Measurements from ENCODE around the gene FGF6. TPM values are rescaled to one million over a fixed set of nuclear protein-coding genes. Genes with fewer than 3 reads are reported as not detected.

FGF6 gene
- polyA plus RNA-seq (2013, experiment 1 of 2): not detected
- not detected for polyA plus RNA-seq (2013, experiment 2 of 2)

GRCh38 chr12:4445156-4446101, at the start of gene FGF6:
TSS of gene FGF6 (minus strand) at chr12:4445815. CDS start at chr12:4445570, 245 bp downstream.
- no peaks in the 10 kb centered on the region for H3K9me3 ChIP-seq (ENCODE audit: control insufficient read depth, low read length)
- no peak within 1 kb of the TSS for H3K4me3 ChIP-seq (ENCODE audit: extremely low read depth, insufficient read depth, low read length, poor library complexity, severe bottlenecking)
- peaks cover 16% of the 10 kb centered on the region for H3K4me1 ChIP-seq (ENCODE audit: control insufficient read depth, insufficient read depth, low read length, poor library complexity, severe bottlenecking)
- 92 to 96% methylated on average over 32 to 35 of the region's 42 CpGs for WGBS, 2 experiments (ENCODE audit: insufficient coverage in 2 of 2)
- H3K36me3 ChIP-seq (ENCODE audit: control insufficient read depth, insufficient read depth, low read length): no peaks in the 10 kb centered on the region
- H3K27ac ChIP-seq (ENCODE audit: low read depth, low read length, severe bottlenecking): no peak within 1 kb of the TSS

- H3K9me3 ChIP-seq (ENCODE audit: control insufficient read depth, low read length): no peaks in the 10 kb centered on the region
- no peak overlapping the region for H3K4me3 ChIP-seq (ENCODE audit: extremely low read depth, insufficient read depth, low read length, poor library complexity, severe bottlenecking)
- no CpG with 5 or more reads among the region's 1 CpG for WGBS, 2 experiments (ENCODE audit: insufficient coverage in 2 of 2)
- H3K4me1 ChIP-seq (ENCODE audit: control insufficient read depth, insufficient read depth, low read length, poor library complexity, severe bottlenecking): no peaks in the 10 kb centered on the region
- peaks cover 39% of the 10 kb centered on the region for H3K36me3 ChIP-seq (ENCODE audit: control insufficient read depth, insufficient read depth, low read length)
- H3K27ac ChIP-seq (ENCODE audit: low read depth, low read length, severe bottlenecking): no peak overlapping the region
Observed at GRCh38 chr12:4490973-4491372, 45.4 kb upstream of the FGF6 start.

DNA sequence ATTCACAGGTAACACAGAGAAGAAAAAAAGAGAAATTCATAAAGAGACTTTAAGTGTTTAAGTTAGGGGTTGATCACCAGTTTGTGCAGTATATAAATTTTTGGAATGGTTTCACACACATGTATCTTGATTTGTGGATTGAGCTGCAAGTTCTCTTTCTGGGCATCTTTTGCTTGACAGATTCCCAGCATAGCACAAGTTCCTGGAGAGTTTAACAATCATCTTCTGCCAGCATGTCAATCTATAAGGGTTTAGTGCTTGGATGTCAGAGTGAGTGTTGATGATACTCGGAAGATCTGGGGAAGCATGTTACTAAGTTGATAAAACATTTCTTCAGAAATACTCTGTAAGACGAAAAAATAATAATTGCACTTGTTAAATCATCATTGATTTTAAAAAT, 43.9 kb upstream of the FGF6 start:
- Histone ChIP-seq H3K36me3 (ENCODE audit: control insufficient read depth, insufficient read depth, low read length) (peaks cover 35% of the 10 kb centered on the region), H3K4me3 (ENCODE audit: extremely low read depth, insufficient read depth, low read length, poor library complexity, severe bottlenecking) (no peak overlapping the region), H3K9me3 (ENCODE audit: control insufficient read depth, low read length) (no peaks in the 10 kb centered on the region), H3K27ac (ENCODE audit: low read depth, low read length, severe bottlenecking) (no peak overlapping the region), H3K4me1 (ENCODE audit: control insufficient read depth, insufficient read depth, low read length, poor library complexity, severe bottlenecking) (no peaks in the 10 kb centered on the region)
- no CpG with 5 or more reads among the region's 2 CpGs for WGBS, 2 experiments (ENCODE audit: insufficient coverage in 2 of 2)

- Histone ChIP-seq H3K4me1 (ENCODE audit: control insufficient read depth, insufficient read depth, low read length, poor library complexity, severe bottlenecking) (no peaks in the 10 kb centered on the region), H3K27ac (ENCODE audit: low read depth, low read length, severe bottlenecking) (no peak overlapping the region), H3K9me3 (ENCODE audit: control insufficient read depth, low read length) (no peaks in the 10 kb centered on the region), H3K36me3 (ENCODE audit: control insufficient read depth, insufficient read depth, low read length) (peaks cover 30% of the 10 kb centered on the region), H3K4me3 (ENCODE audit: extremely low read depth, insufficient read depth, low read length, poor library complexity, severe bottlenecking) (no peak overlapping the region)
- WGBS, 2 experiments (ENCODE audit: insufficient coverage in 2 of 2): 35 to 70% methylated on average over 1 to 2 of the region's 2 CpGs
Observed at GRCh38 chr12:4486980-4487379, 41.4 kb upstream of the FGF6 start.

GRCh38 chr12:4486049-4486699, 40.6 kb upstream of the FGF6 start:
- no peaks in the 10 kb centered on the region for H3K4me1 ChIP-seq (ENCODE audit: control insufficient read depth, insufficient read depth, low read length, poor library complexity, severe bottlenecking)
- peaks cover 30% of the 10 kb centered on the region for H3K36me3 ChIP-seq (ENCODE audit: control insufficient read depth, insufficient read depth, low read length)

GRCh38 chr12:4483885-4484823, 38.5 kb upstream of the FGF6 start:
- WGBS, 2 experiments (ENCODE audit: insufficient coverage in 2 of 2): 96 to 100% methylated on average over 3 to 4 of the region's 4 CpGs
- no peaks in the 10 kb centered on the region for H3K9me3 ChIP-seq (ENCODE audit: control insufficient read depth, low read length)
- peaks cover 23% of the 10 kb centered on the region for H3K36me3 ChIP-seq (ENCODE audit: control insufficient read depth, insufficient read depth, low read length)
- no peaks in the 10 kb centered on the region for H3K4me1 ChIP-seq (ENCODE audit: control insufficient read depth, insufficient read depth, low read length, poor library complexity, severe bottlenecking)
- no peak overlapping the region for H3K4me3 ChIP-seq (ENCODE audit: extremely low read depth, insufficient read depth, low read length, poor library complexity, severe bottlenecking)
- no peak overlapping the region for H3K27ac ChIP-seq (ENCODE audit: low read depth, low read length, severe bottlenecking)

More at GRCh38 chr12:4486049-4486699, 40.6 kb upstream of the FGF6 start:
- WGBS, 2 experiments (ENCODE audit: insufficient coverage in 2 of 2): 79% methylated on average over 3 of the region's 4 CpGs; no CpG with 5 or more reads in 1 of the 2 experiments
- no peak overlapping the region for H3K27ac ChIP-seq (ENCODE audit: low read depth, low read length, severe bottlenecking)
- H3K9me3 ChIP-seq (ENCODE audit: control insufficient read depth, low read length): no peaks in the 10 kb centered on the region
- H3K4me3 ChIP-seq (ENCODE audit: extremely low read depth, insufficient read depth, low read length, poor library complexity, severe bottlenecking): no peak overlapping the region

DNA sequence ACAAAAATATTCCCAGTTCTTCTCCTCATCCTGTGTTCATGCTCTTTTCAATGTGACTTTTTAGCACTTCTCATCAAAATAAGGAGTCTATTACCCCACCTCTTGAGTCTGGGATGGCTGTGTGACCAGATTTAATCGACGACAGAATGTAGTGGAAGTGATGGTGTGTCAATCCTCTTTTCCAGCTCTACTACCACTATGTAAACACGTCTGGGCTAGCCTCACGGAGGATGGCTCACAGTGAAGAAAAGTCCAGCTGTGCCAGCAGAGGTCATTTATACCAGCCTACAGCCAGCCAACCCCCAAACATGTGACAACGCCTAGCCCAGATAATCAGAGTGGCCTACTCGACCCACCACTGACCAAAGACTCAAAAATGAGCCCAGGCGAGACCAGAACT, 37.3 kb upstream of the FGF6 start:
- H3K36me3 ChIP-seq (ENCODE audit: control insufficient read depth, insufficient read depth, low read length): peaks cover 11% of the 10 kb centered on the region
- no peak overlapping the region for H3K4me3 ChIP-seq (ENCODE audit: extremely low read depth, insufficient read depth, low read length, poor library complexity, severe bottlenecking)
- H3K4me1 ChIP-seq (ENCODE audit: control insufficient read depth, insufficient read depth, low read length, poor library complexity, severe bottlenecking): no peaks in the 10 kb centered on the region
- 71% methylated on average over 4 of the region's 7 CpGs; no CpG with 5 or more reads in 1 of the 2 experiments for WGBS, 2 experiments (ENCODE audit: insufficient coverage in 2 of 2)
- H3K9me3 ChIP-seq (ENCODE audit: control insufficient read depth, low read length): no peaks in the 10 kb centered on the region
- no peak overlapping the region for H3K27ac ChIP-seq (ENCODE audit: low read depth, low read length, severe bottlenecking)

- no CpG with 5 or more reads among the region's 3 CpGs for WGBS, 2 experiments (ENCODE audit: insufficient coverage in 2 of 2)
- Histone ChIP-seq H3K4me1 (ENCODE audit: control insufficient read depth, insufficient read depth, low read length, poor library complexity, severe bottlenecking) (no peaks in the 10 kb centered on the region), H3K9me3 (ENCODE audit: control insufficient read depth, low read length) (no peaks in the 10 kb centered on the region), H3K27ac (ENCODE audit: low read depth, low read length, severe bottlenecking) (no peak overlapping the region), H3K4me3 (ENCODE audit: extremely low read depth, insufficient read depth, low read length, poor library complexity, severe bottlenecking) (no peak overlapping the region), H3K36me3 (ENCODE audit: control insufficient read depth, insufficient read depth, low read length) (no peaks in the 10 kb centered on the region)
Observed at GRCh38 chr12:4478933-4479332, 33.3 kb upstream of the FGF6 start.

DNA sequence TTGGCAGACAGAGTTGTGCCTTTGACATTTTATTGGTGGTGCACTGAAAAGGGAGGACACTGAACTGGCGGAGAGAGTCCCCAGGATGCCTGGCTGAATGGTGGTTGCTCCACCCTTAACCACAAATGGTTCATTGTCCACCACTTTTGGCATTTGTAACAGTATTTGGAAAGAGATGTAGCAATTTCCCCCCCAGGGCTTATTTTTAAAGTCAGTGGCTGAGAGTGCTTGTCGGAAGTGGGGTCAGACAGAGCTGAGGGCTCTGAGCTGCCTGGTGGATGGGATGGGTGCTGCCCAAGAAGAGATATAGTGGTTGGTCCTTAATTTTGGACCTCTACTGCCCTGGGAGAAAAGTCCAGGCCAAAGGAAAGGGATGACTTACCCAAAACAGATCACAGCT, 31.5 kb upstream of the FGF6 start:
- WGBS, 2 experiments (ENCODE audit: insufficient coverage in 2 of 2): 80 to 92% methylated on average over 1 to 2 of the region's 2 CpGs
- Histone ChIP-seq H3K4me3 (ENCODE audit: extremely low read depth, insufficient read depth, low read length, poor library complexity, severe bottlenecking) (no peak overlapping the region), H3K9me3 (ENCODE audit: control insufficient read depth, low read length) (no peaks in the 10 kb centered on the region), H3K27ac (ENCODE audit: low read depth, low read length, severe bottlenecking) (no peak overlapping the region), H3K4me1 (ENCODE audit: control insufficient read depth, insufficient read depth, low read length, poor library complexity, severe bottlenecking) (no peaks in the 10 kb centered on the region), H3K36me3 (ENCODE audit: control insufficient read depth, insufficient read depth, low read length) (no peaks in the 10 kb centered on the region)

DNA sequence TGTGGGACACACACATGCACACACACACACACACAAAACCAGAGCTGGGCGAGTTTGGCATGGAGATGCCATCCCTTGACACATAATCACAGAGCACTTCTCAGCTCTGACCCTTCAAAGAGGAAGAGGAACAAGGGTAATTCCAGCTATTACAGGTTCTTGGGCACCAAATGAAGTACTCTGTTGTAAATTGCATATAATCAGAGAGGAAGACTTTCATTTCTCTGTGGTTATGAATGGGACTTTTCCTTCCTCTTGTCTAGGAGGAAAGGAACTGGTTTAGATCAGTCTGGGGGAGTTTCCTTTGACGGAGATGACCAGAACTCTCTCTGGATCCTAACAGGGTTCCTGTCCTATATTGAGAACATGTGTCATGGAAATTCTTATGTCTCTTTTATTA, 26.4 kb upstream of the FGF6 start:
- Histone ChIP-seq H3K27ac (ENCODE audit: low read depth, low read length, severe bottlenecking) (no peak overlapping the region), H3K4me3 (ENCODE audit: extremely low read depth, insufficient read depth, low read length, poor library complexity, severe bottlenecking) (no peak overlapping the region), H3K4me1 (ENCODE audit: control insufficient read depth, insufficient read depth, low read length, poor library complexity, severe bottlenecking) (no peaks in the 10 kb centered on the region), H3K36me3 (ENCODE audit: control insufficient read depth, insufficient read depth, low read length) (no peaks in the 10 kb centered on the region), H3K9me3 (ENCODE audit: control insufficient read depth, low read length) (no peaks in the 10 kb centered on the region)
- WGBS, 2 experiments (ENCODE audit: insufficient coverage in 2 of 2): no CpG with 5 or more reads among the region's 2 CpGs
